Hypothalamus (tissue), 51 donors: Measurements from ENCODE around the gene GTPBP1.

Source experiments
- DNase-seq, 51 donors: peaks; one replicate each; lab custom pipeline; 2025; lab: John Stamatoyannopoulos, UW

The GTPBP1 gene

DNA sequence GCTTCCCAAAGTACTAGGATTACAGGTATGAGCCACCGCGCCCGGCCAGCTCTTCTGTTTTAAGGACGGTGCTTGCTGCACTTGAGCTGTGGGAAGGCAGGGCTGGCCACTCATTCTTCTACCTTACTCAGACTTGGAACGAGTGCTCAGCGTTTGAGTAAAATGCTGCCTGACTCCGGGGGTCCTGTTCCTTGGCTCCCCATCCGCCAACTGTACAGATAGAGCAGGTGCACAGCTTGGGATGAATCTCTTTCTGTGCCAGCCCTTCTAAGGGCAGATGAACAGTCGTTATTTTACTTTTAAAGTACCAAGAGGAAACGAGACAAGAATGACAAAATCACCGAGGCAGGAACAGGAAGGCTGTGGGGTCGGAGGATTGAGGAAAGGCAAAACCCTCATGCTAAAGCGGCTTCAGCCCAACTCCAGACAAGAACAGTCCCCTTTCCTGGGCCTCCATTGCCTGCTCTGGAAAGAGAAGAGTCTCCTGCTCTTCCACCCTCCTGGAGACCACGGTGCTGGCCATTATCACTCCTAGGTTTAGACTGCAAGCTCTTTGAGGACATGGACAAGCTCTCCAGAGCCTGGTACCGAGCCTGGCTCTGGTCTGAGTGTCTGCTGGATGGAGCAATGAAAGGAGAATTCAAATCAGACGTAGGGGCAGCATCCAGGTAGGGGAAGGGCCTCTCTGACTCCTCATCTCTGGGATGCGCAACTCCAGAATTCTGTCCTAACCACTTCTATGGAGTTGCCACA is 51.1 kb downstream of the GTPBP1 start:
- DNase-seq: peak in 2 of 51 donors; percentile 11 to 47

DNA sequence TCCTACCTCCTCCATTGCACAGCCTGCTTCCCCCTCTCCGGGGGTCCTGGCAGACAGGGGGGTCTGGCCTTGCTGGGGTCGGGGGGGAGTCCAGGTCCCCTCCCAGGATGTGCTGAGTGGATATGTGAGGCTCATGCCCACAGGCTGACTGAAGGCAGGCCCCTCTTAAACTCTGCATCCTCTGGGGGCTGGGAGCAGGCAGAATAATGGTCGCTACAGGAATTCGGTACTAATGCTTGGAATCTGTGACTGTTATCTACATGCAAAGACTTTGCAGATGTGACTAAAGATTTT is 51.7 kb downstream of the GTPBP1 start:
- DNase-seq: no peak

DNA sequence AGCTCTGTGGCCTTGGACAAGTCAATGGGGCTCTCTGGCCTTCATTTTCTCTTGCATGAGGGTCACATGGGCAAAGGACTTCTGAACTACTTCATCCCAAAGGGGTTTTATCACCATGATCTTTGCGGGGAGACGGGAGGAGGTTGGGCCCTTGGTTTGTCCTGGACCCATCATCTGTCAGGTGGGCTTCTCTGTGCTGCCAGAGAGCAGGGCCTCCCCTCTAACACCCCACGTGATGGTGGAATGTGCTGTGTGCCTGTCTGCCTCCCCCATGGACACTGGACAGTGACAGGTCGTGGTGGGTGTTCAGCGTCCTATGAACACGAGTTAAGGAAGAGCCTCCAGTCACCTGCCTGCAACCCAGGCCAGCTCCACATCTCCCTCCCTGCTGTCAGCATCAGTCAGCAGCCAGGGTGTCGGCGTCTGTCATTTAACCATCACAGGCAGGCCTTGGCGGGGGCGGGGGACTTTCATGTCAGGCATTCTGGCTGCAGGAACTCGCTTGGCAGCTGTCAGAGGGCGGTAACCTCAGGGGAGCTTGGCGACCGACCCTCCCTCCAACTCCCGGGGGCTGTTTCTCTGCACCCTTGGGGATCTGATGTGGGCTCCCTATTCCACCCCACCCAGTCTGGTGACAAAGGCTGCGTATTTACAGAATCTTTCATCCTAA is 52.7 kb downstream of the GTPBP1 start:
- no peak for DNase-seq

DNA sequence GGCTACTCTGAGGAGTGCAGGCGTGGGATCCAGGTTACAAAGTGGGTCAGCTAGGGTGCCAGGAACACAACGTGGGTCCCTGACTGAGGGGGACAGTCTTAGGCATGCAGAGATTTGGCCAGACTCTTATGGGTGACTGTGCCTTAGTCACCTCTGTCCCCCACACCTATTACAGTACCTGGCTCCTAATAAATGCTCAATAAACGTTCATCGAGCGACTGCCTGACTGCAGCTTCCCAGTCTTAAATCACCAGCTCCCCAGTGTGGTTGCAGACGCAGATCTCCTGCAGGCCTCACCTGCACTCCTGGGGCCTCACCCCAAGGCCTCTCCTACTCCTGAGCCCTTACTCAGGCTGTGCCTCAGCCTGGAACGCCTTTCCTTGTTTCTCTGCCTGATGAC is 53.3 kb downstream of the GTPBP1 start:
- no peak for DNase-seq

DNA sequence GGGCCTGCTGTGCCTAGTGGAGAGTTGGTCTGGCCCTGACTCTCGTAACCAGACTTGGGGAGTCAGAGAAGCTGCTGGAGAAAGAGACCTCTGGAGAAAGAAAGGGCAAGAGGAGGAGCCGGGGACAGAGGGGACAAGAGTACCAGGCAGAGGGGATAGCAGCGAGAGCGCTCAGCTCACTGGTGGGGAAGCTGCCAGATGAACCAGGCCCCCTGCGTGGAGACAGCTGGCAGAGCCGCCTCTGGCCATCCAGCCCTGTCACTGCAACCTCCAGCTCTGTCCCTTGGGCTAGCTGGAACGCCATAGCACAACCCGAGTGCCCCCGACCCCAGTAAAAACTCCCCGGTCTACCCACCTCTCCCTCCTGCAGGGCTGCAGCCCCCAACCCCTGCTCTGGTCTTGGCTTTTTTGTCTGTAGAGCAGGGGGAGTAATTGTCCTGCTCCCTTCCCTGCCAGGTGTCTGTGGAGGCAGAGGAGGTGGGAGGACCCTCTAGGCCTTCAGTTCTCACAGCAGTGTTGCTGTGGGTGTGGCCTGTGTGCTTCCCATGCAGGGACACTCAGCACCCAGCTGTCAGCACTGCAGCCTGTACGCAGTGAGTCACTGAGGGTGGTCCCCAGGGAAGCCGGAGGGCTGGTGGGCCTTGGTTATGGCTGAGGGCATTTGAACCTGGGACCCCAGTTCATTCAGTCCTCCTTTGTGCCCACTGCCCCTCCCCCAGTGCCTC is 54.9 kb downstream of the GTPBP1 start:
- DNase-seq: peak in 17 of 51 donors; percentile 18 to 59 (median 31)

DNA sequence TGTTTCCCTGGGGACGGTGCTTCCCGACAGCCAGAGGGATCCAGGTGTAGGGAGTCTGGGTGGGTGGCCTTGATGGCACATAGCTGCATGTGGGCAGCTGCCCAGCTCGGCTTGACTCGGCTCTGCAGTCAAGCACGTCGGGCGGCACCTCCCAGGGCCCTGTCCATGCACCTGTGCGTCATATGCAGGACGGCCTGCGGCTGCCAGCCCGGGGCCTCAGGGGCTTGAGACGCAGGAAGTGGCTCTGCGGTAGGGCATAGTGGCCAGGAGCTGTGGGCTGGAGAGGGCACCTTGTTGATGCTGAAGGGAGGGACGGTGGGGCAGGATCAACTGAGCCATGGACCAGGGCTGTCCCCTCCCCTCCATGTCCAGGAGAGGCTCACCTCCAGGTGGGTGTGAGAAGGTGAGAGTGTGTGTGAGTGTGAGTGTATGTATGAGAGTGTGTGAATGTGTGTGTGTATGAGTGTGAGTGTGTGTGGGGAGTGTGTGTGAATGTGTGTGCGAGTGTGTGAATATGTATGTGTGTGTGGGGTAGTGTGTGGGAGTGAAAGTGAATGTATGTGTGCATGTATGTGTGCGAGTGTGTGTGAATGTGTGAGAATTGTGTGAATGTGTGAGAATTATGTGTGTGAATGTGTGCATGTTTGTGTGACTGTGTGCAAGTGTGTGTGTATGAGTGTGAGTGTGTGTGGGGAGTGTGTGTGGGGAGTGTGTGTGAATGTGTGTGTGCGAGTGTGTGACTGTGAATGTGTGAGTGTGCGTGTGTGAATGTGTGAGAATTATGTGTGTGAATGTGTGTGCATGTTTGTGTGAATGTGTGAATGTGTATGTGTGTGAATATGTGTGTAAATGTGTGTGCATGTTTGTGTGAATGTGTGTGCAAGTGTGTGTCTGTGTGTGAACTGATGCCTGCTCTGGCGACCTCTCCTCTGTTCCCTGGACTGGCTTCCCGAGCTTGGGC is 55.7 kb downstream of the GTPBP1 start:
- DNase-seq: no peak

DNA sequence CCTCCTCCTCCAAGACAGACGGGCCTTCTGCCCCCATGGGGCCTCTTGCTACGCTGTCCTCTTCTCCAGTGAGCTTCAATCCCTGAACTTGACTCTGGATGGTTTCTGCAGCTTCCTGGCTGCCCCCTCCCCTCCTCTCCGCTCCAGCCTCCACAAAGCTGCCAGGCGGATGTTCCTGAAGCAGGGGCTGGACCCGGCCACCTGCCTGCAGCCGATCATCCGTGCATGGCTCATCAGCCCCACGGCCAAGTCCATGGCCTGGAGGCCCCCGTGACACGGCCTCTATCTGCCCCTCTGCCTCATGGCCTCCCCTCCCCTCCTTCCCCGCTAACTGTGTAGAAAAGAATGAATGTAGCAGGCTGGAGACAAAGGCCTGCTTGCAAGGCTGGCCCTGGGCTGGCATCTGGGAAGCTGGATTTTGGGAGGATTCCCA is 56.8 kb downstream of the GTPBP1 start:
- DNase-seq: peak in 8 of 51 donors; percentile 8 to 57 (median 28)

DNA sequence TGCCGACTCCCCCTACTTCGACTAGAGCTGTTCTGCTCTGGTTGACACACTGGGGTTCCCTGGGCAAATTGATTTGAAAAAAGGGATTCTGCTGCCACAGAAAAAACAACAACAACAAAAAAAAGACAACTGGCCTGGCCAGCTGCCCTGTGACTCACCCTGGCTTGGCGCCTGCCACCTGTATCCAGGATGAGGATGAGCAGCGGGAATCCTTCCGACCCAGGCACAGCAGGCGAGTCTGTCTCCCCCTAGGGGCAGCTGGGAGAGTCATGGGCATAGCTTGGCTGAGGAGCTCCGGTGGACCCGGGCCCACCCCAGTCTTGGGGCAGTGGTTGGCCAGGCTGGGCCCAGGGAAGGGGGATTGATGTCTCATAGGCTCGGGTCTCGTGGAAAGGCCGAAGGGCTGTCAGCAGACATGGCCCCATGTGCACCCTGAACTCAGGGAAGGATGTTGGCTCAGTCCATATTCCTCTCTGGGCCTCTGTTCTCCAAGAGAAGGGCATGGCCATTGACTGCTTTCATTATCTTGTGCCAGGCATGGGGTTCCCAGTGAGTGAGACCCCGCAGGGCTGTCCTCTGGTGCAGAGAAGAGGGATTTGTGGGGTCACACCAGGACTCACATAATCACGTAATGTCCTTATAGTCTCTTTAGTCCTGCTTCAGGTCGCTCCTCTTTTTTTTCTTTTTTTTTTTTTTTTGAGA is 60.5 kb downstream of the GTPBP1 start:
- peak in 41 of 51 donors; percentile 11 to 82 (median 54) for DNase-seq

DNA sequence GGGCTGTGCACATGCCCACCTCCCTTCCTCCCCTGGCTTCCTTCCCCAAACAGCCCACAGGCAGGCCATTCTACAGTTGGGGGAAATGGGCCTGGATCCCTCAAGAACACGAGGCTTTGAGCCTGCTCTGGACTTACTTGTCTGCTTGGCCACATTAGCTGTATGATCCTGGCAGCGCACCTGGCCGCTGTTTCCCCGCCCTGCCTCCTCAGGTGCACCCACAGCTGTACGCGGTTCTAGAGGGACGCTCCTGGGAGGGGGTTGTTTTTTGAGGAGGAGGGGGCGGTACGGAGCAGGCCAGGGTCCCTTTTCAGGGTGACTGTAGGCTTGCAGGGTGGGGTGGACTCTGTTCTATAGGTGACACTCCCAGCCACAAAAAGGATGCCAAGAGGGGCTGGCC is 61.6 kb downstream of the GTPBP1 start:
- no peak for DNase-seq

DNA sequence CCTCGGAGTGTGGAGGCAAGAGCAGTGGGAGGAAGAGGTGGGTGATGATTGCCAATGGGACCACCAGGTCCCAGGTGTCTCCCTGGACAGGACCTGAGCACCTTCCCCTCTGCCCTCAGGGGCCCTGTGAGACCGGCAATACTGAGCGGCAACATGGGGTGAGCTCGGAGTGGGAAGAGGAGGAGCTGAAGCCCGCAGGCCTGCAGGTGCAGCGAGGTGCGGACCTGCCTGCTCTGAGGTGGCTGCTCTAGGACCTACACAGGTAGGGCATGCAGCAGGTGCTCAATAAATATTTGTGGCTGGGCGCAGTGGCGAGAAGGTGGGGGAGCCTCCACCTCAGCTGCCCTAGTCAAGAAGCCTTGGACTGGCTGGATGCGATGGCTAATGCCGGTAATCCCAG is 62.3 kb downstream of the GTPBP1 start:
- DNase-seq: no peak

DNA sequence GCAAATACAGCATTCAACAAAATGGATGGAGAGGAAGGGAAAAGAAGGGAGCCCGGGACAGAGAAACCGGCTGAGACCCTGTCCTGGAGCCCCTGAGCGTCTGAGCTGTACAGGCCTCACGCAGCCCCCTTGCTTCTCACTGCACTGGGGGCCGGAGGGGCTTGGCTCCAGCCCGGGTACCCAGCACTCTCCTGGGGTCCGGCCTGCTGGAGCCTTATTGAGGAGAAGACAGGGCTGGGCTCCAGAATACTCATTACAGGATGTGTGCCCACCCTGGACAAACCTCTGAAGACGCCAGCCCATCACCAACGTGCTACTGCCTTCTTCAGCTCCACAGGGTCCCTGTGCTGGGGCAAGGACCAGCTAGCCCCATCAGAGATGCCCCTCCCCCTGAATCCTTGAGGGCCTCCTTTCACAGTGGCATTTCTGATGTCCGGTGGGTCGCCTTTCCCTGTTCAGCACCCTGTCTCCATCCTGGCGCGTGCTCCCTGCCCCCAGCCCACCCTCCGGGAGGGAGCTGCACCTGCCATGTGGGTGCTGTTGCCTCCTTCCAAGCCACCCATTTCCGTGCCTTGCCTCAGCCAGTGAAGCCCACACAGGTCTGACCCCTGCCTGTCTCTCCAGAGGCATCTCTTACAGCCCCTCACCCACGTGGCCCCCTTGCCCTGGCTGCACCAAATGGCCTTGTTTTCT is 64.7 kb downstream of the GTPBP1 start:
- DNase-seq: no peak

DNA sequence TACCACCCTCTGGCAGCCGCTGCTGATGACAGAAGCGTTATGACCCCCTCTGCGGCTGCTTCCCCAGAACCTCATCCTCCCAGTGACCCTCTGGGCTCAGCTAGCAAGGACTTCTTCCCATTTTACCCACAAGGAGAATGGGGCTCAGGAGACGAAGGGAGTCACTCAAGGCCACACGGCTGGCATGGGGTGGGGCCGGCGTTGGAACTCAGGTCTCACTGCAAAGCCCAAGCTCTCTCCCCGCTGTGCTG is 66.8 kb downstream of the GTPBP1 start:
- DNase-seq: no peak

DNA sequence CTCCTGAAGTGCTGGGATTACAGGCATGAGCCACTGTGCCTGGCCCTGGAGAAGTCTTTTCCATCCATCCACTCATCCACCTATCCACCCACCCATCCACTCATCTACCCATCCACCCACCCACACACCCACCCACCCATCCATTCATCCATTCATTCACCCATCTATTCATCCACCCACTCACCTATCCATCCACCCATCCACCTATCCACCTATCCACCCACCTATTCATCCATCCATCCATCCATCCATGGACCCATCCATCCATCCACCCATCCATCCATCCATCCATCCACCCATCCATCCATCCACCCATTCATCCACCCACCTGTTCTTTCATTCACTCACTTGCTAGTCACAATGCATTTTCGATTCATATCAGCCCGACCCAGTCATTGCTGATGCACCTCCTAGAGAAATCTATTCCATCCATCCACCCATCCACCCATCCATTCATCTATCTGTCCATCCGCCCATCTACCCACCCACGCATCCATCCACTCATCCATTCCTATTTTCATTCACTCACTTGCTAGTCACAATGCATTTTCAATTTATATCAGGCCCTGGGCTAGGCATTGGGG is 67.7 kb downstream of the GTPBP1 start:
- no peak for DNase-seq

DNA sequence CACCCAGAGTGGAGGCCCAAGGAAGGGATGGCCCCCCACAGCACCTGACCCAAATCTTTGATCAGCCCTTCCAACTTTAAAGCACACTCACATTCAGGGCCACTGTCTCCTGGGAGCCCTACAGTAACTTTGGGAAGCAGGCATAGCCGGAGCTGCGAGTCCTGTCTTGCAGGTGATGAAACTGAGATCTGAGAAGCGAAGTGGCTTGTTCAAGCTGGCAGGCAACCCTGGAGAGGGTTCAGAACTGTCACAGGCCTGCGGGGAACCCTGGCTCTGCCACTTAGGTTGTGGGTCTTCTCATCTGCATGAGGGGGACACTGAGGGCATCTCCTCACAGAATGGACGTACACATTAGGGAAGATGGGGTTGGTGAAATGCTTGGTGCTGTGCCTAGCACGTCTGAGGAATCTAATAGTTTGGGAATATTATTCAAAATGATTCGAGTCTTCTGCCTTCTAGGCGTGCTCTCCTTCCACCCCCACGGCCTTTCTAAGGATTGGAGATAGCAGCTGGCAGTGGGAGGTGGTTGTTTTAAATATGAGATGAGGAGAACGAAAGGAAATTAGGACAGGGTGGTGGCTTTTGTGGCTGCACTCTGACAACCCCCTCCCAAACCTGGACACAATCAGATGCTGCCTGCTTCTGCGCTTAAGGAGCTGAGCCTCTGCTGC is 68.9 kb downstream of the GTPBP1 start:
- DNase-seq: peak in 1 of 51 donors; percentile 21

DNA sequence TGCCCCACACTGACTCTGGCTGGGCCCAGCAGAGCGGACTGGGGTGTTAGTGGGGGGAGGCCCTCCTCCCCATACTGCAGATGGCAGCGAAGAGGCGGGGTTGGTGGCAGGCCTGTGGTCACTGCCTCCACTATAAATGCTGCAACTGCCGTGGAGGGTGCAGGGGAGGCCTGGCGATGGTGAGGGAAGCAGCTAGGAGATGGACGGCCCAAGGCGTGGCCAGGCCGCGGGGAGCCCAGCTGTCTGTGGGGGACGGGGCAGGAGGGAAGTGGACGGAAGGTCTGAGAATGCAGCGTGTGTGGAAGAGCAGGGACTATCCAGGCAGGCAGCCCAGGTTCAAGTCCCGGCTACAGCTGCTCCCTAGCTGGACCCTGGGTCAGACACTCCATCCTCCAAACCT is 69.9 kb downstream of the GTPBP1 start:
- no peak for DNase-seq

DNA sequence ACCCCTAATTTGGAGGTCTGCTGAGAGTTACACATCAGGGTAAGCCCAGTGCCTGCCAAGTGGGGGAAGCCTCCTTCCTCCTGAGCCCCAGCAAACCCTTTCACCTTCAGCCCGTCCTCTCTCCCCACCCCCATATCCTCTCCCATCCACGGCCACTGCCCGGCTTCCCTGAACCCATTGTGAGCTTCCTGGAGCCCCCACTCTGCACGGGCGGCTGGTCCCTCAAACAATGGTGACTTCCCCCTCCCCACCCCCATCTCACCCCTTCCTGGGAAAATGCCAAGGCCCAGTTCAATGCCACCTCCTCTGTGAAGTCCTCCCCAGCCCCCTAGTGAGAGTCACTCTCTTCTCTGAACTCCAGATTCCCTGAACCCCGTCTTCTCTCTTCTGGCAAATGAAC is 70.3 kb downstream of the GTPBP1 start:
- DNase-seq: no peak

DNA sequence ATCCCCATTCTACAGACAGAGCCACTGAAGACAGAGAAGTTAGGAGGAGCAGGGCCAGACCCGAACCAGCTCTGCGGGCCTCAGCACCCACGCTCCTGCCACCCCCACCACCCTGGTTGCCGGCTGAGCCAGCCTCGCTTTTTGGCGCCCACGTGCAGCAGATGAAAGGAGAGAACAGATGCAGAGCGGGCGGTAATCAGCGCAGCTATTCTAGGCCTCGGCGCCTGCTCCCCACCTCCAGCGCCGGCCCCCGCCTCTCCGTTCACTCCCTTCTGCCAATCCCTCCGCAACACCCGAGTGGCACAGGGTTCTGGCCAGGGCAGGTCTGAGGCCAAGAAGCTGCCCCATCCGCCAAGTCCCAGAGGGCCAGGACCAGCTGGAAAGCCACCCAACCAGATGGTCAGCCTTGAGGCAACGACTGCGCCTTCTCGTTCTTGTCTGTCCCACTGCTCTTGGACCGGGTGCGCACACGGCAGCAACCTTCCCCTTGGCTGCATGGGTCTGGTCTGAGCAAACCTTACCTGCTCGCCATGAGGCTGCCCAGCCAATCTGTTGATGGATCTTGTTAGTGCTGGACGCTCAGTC is 71.4 kb downstream of the GTPBP1 start:
- peak in 4 of 51 donors; percentile 7 to 63 (median 26) for DNase-seq

DNA sequence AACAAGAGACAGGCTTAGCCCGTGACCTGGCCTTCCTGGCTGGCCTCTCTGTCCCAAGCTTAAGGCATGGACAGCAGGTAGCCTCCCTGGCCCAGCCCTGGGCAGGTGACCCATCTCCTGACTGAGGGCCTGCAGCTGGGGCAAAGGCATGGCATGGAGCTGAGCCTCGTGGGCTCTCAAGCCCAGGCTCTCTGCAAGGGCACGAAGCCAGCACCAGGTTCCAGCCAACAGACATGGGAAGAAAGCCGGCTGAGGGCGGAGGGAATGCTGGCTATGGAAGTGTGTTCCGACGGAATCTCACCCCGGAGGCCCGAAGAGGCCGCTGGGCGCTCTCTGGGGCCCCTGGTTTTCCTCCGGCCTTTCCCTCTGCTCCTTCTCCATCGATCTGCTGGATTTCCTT is 75.3 kb downstream of the GTPBP1 start:
- peak in 18 of 51 donors; percentile 14 to 44 (median 26) for DNase-seq
